A549 (cell line): ENCODE data around the gene CDC14A. TPM values are rescaled to one million over a fixed set of nuclear protein-coding genes. Genes with fewer than 3 reads are reported as not detected.

Source experiments
- ATAC-seq, 2 experiments: fragments of 200-7000 bp in 1 of 2; fragments of >200 bp in 1 of 2; cut with Nextera tagmentation in 1 of 2; cut with Tn5 transposase in 1 of 2; 3 replicates each; pipeline versions ENCODE4 v1.8.0 to v1.9.1; 2018 to 2020; ENCODE audit warnings: mild to moderate bottlenecking in 1 of 2, moderate library complexity in 1 of 2
- CTCF ChIA-PET: fragments of 300-600 bp; sonication (Branson Sonifier 250); formaldehyde crosslinking; extraction: SDS; loops from one replicate; lab custom pipeline; 2021; ENCODE audit warnings: antibody characterized with exemption, inconsistent platforms; lab: Yijun Ruan, JAX
- POLR2A ChIA-PET: fragments of 350-600 bp; formaldehyde crosslinking; extraction: SDS; loops from one replicate; lab custom pipeline; 2021; ENCODE audit warnings: antibody characterized with exemption, inconsistent platforms; lab: Yijun Ruan, JAX
- DNase-seq, 2 experiments: peaks; one replicate each; pipeline versions ENCODE4 v3.0.0 to v3.0.0-alpha.2; 2011 to 2016; ENCODE audit warnings: low read depth in 1 of 2, low spot score in 1 of 2
- FAIRE-seq: peaks from 2 replicates; lab custom pipeline; 2011; peaks lifted over from hg19 to GRCh38; lab: Jason Lieb, UNC
- H3K27ac ChIP-seq, 2 experiments: fragments of >200 bp; sonication (Bioruptor Twin); formaldehyde crosslinking; 3 replicates each; pipeline ENCODE4 v1.5.1; 2016 to 2017
- H3K4me1 ChIP-seq: fragments of >200 bp; sonication (Bioruptor Twin); formaldehyde crosslinking; 3 replicates; pipeline ENCODE4 v1.6.1; 2016
- H3K4me2 ChIP-seq: fragments of >200 bp; sonication (Bioruptor Twin); formaldehyde crosslinking; 3 replicates; pipeline ENCODE4 v1.6.1; 2016
- H3K4me3 ChIP-seq: fragments of >200 bp; sonication (Bioruptor Twin); formaldehyde crosslinking; 3 replicates; pipeline ENCODE4 v1.5.1; 2016
- H3K9me3 ChIP-seq: fragments of >200 bp; sonication (Bioruptor Twin); formaldehyde crosslinking; 3 replicates; pipeline ENCODE4 v1.6.1; 2016
- CBX8 ChIP-seq: fragments of 200-600 bp; sonication (generic); IDR thresholded peaks from 2 replicates; pipeline ENCODE4 v1.6.1; 2016
- CEBPB ChIP-seq, 2 experiments: fragments of >200 bp in 1 of 2; sonication (Bioruptor Twin) in 1 of 2; formaldehyde crosslinking in 1 of 2; IDR thresholded peaks; 2 replicates each; pipeline ENCODE4 v1.6.1; 2012 to 2016
- CHD2 ChIP-seq: fragments of 150-350 bp; IDR thresholded peaks from 2 replicates; pipeline ENCODE4 v1.6.1; 2014; ENCODE audit warnings: low read length; ENCODE audit not compliant: partially characterized antibody
- CHD4 ChIP-seq: fragments of 200-600 bp; sonication (generic); IDR thresholded peaks from 2 replicates; pipeline ENCODE4 v1.6.1; 2016; ENCODE audit warnings: antibody characterized with exemption, mild to moderate bottlenecking, borderline replicate concordance
- EHF ChIP-seq: fragments of 250-450 bp; sonication (Bioruptor Pico); IDR thresholded peaks from 2 replicates; pipeline ENCODE4 v1.5.0; 2020; ENCODE audit warnings: mild to moderate bottlenecking
- FOSL2 ChIP-seq, 2 experiments: fragments of 450-650 bp in 1 of 2; fragments of >200 bp in 1 of 2; sonication (Bioruptor Twin) in 1 of 2; formaldehyde crosslinking; IDR thresholded peaks; 2 replicates each; pipeline versions ENCODE4 v1.5.0 to v1.6.1; 2016 to 2020; ENCODE audit warnings: mild to moderate bottlenecking in 1 of 2, moderate library complexity in 1 of 2
- FOXS1 ChIP-seq: fragments of 250-450 bp; sonication (Bioruptor Pico); IDR thresholded peaks from 2 replicates; pipeline ENCODE4 v1.5.0; 2020; ENCODE audit warnings: mild to moderate bottlenecking, moderate library complexity
- GATA3 ChIP-seq: IDR thresholded peaks from 2 replicates; pipeline ENCODE4 v1.6.1; 2012; ENCODE audit warnings: borderline replicate concordance
- HDAC2 ChIP-seq: fragments of 200-600 bp; sonication (generic); IDR thresholded peaks from 2 replicates; pipeline ENCODE4 v1.6.1; 2016
- HEYL ChIP-seq: fragments of 250-450 bp; sonication (Bioruptor Pico); IDR thresholded peaks from 2 replicates; pipeline ENCODE4 v1.8.0; 2021; ENCODE audit warnings: mild to moderate bottlenecking, moderate library complexity
- JUNB ChIP-seq: fragments of >200 bp; sonication (Bioruptor Twin); formaldehyde crosslinking; IDR thresholded peaks from 2 replicates; pipeline ENCODE4 v1.6.1; 2016
- MAZ ChIP-seq: fragments of 150-350 bp; IDR thresholded peaks from 2 replicates; pipeline ENCODE4 v1.6.1; 2014; ENCODE audit warnings: antibody characterized with exemption, low read depth, low read length, borderline replicate concordance
- MYC ChIP-seq: IDR thresholded peaks from 2 replicates; pipeline ENCODE4 v1.6.1; 2012; ENCODE audit warnings: mild to moderate bottlenecking, inconsistent platforms, low read length, improper control_type of control experiment, borderline replicate concordance
- NFE2L2 ChIP-seq: fragments of 150-350 bp; conservative IDR thresholded peaks from 2 replicates; pipeline ENCODE4 v1.6.1; 2014; ENCODE audit warnings: low read length
- NR3C1 ChIP-seq: fragments of >200 bp; sonication (Bioruptor Twin); formaldehyde crosslinking; IDR thresholded peaks from 3 replicates; pipeline ENCODE4 v1.6.1; 2017
- POLR2AphosphoS2 ChIP-seq: conservative IDR thresholded peaks from 2 replicates; pipeline ENCODE4 v1.6.1; 2012; ENCODE audit warnings: low read length, improper control_type of control experiment, inconsistent platforms
- RAD21 ChIP-seq, 2 experiments: fragments of >200 bp in 1 of 2; sonication (Bioruptor Twin) in 1 of 2; formaldehyde crosslinking in 1 of 2; IDR thresholded peaks in 1 of 2; conservative IDR thresholded peaks in 1 of 2; 2 replicates in 1 of 2; 3 replicates in 1 of 2; pipeline ENCODE4 v1.6.1; 2012 to 2018; ENCODE audit warnings: inconsistent platforms in 1 of 2
- RARB ChIP-seq: fragments of 250-450 bp; sonication (Bioruptor Pico); IDR thresholded peaks from 2 replicates; pipeline ENCODE4 v1.8.0; 2021; ENCODE audit warnings: mild to moderate bottlenecking, moderate library complexity
- RCOR1 ChIP-seq: fragments of 150-350 bp; IDR thresholded peaks from 2 replicates; pipeline ENCODE4 v1.6.1; 2014; ENCODE audit warnings: antibody characterized with exemption, low read length, low read depth
- SMC3 ChIP-seq: fragments of >200 bp; sonication (Bioruptor Twin); formaldehyde crosslinking; IDR thresholded peaks from 3 replicates; pipeline ENCODE4 v1.6.1; 2018; ENCODE audit warnings: inconsistent platforms
- SREBF2 ChIP-seq: fragments of 450-650 bp; IDR thresholded peaks from 2 replicates; pipeline ENCODE4 v1.6.1; 2014; ENCODE audit warnings: mild to moderate bottlenecking, moderate library complexity
- TFCP2L1 ChIP-seq: fragments of 250-450 bp; sonication (Bioruptor Pico); IDR thresholded peaks from 2 replicates; pipeline ENCODE4 v1.5.0; 2021; ENCODE audit warnings: mild to moderate bottlenecking
- TP53 ChIP-seq: fragments of 250-450 bp; sonication (Bioruptor Pico); IDR thresholded peaks from 2 replicates; pipeline ENCODE4 v1.5.0; 2021; ENCODE audit warnings: mild to moderate bottlenecking, moderate library complexity
- ZC3H11A ChIP-seq: fragments of 450-650 bp; IDR thresholded peaks from 2 replicates; pipeline ENCODE4 v1.6.1; 2014; ENCODE audit warnings: antibody characterized with exemption, mild to moderate bottlenecking
- ZSCAN20 ChIP-seq: fragments of 250-450 bp; sonication (Bioruptor Pico); IDR thresholded peaks from 2 replicates; pipeline ENCODE4 v1.8.0; 2022; ENCODE audit warnings: mild to moderate bottlenecking, moderate library complexity
- WGBS: methylation state at CpG from one replicate; pipeline ENCODE4 v1.1.6; 2017; ENCODE audit errors: missing lambda C conversion rate; 5-methylcytosine and 5-hydroxymethylcytosine counted together
- polyA plus RNA-seq, 4 experiments: library from polyadenylated mRNA; depleted of rRNA in 3 of 4; stranded (reverse); fragments of >200 nt; fragmentation: RNase III in 1 of 4; extraction: RNeasy Plus Mini Kit Qiagen cat#74134 plus additional on column Dnase treatment in 1 of 4; gene quantifications; 2 replicates in 3 of 4; 3 replicates in 1 of 4; pipeline ENCODE4 v1.2.3, GENCODE V29; 2011 to 2017
- TF ChIP-seq, protein P1 (sequence below): fragments of >200 bp; sonication (Bioruptor Twin); formaldehyde crosslinking; IDR thresholded peaks from 3 replicates; pipeline ENCODE4 v1.6.1; 2016
- TF ChIP-seq, protein P2 (sequence below): IDR thresholded peaks from 2 replicates; pipeline ENCODE4 v1.6.1; 2012; ENCODE audit warnings: low read depth, borderline replicate concordance

The CDC14A gene
- polyA plus RNA-seq, 2 of the 4 experiments (the other 2 are of a cell fraction) = 1.6 to 4.1 TPM

- POLR2A ChIA-PET = no interaction called here
These were observed 129.0 kb downstream of the CDC14A start for GRCh38 chr1:100481303-100481702.

GRCh38 chr1:100482167-100482566 is 129.9 kb downstream of the CDC14A start:
- Histone ChIP-seq H3K4me3 (no peak overlapping the region), H3K4me1 (peaks cover 5% of the 10 kb centered on the region; the same call in 1 of the 3 replicates), H3K27ac (no peak overlapping the region), H3K4me2 (no peak overlapping the region), H3K9me3 (no peaks in the 10 kb centered on the region)
- ChIA-PET POLR2A (no interaction called here), CTCF (interaction anchor here (2.5 kb wide), 1 partner anchor 23 kb away, joined by 8 read pairs; no protein-coding TSS in a partner anchor)
- ATAC-seq (no peak), FAIRE-seq (no peak), DNase-seq (no peak)
- TF ChIP-seq FOSL2 (IDR thresholded peaks at IDR 0.05) (no peak), FOSL2 (CRISPR knock-in tag; IDR thresholded peaks at IDR 0.05) (no peak), HEYL (CRISPR knock-in tag) (no peak), NFE2L2 (no peak), ZSCAN20 (CRISPR knock-in tag) (no peak), GATA3 (no peak), RCOR1 (no peak), JUNB (no peak), POLR2AphosphoS2 (no peak), FOXS1 (CRISPR knock-in tag) (no peak), TFCP2L1 (no peak), NR3C1 (no peak), RARB (no peak), CHD4 (no peak)
- TF ChIP-seq, protein P1, sequence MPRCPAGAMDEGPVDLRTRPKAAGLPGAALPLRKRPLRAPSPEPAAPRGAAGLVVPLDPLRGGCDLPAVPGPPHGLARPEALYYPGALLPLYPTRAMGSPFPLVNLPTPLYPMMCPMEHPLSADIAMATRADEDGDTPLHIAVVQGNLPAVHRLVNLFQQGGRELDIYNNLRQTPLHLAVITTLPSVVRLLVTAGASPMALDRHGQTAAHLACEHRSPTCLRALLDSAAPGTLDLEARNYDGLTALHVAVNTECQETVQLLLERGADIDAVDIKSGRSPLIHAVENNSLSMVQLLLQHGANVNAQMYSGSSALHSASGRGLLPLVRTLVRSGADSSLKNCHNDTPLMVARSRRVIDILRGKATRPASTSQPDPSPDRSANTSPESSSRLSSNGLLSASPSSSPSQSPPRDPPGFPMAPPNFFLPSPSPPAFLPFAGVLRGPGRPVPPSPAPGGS = no peak
- TF ChIP-seq, protein P2, sequence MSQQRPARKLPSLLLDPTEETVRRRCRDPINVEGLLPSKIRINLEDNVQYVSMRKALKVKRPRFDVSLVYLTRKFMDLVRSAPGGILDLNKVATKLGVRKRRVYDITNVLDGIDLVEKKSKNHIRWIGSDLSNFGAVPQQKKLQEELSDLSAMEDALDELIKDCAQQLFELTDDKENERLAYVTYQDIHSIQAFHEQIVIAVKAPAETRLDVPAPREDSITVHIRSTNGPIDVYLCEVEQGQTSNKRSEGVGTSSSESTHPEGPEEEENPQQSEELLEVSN = no peak

More at GRCh38 chr1:100481303-100481702, 129.0 kb downstream of the CDC14A start:
- no peak for DNase-seq
- TF ChIP-seq SMC3 = no peak
- TF ChIP-seq RARB = no peak
- TF ChIP-seq SREBF2 = no peak
- TF ChIP-seq EHF (CRISPR knock-in tag) = no peak
- TF ChIP-seq TP53 = no peak
- TF ChIP-seq HDAC2 = no peak
- no peak for TF ChIP-seq POLR2AphosphoS2
- no peak for TF ChIP-seq FOXS1 (CRISPR knock-in tag)
- TF ChIP-seq ZC3H11A = no peak
- no peak for TF ChIP-seq CHD2
- no peak for TF ChIP-seq RCOR1
- TF ChIP-seq CBX8 = no peak
- TF ChIP-seq MYC = no peak
- no peak for TF ChIP-seq CEBPB (IDR thresholded peaks at IDR 0.05)
- no peak for TF ChIP-seq MAZ
- TF ChIP-seq RAD21 (conservative IDR thresholded peaks at IDR 0.05 in 1 of 2, IDR thresholded peaks at IDR 0.05 in 1 of 2) = no peak
- peaks cover 5% of the 10 kb centered on the region; the same call in 1 of the 3 replicates for H3K4me1 ChIP-seq
- CTCF ChIA-PET = interaction anchor here (1.2 to 2.5 kb wide), 2 partner anchors 22 to 387 kb away, joined by 3 to 8 read pairs; no protein-coding TSS in a partner anchor
- WGBS = 82% methylated on average over 2 of the region's 2 CpGs
- H3K4me2 ChIP-seq = no peak overlapping the region
- no peak overlapping the region for H3K27ac ChIP-seq
- H3K9me3 ChIP-seq = no peaks in the 10 kb centered on the region
- ATAC-seq = no peak
- FAIRE-seq = no peak
- H3K4me3 ChIP-seq = no peak overlapping the region
